GM12878 (cell line): Measurements from ENCODE around the gene NTM. TPM values are rescaled to one million over a fixed set of nuclear protein-coding genes. Genes with fewer than 3 reads are reported as not detected.

ENCODE experiments used
- ATAC-seq: fragments of 200-7000 bp; cut with Tn5 transposase; 3 replicates; pipeline ENCODE4 v1.9.1; 2020; ENCODE audit warnings: mild to moderate bottlenecking, moderate library complexity
- BruUV-seq: library from RNA; stranded (reverse); fragments of 400-500 nt; replicated peaks from 2 replicates; lab custom pipeline; 2021; lab: Mats Ljungman, UMichigan
- CTCF ChIA-PET: fragments of 300-600 bp; sonication (Branson Sonifier 250); formaldehyde crosslinking; extraction: SDS; loops from one replicate; lab custom pipeline; 2021; ENCODE audit warnings: inconsistent platforms; lab: Yijun Ruan, JAX
- POLR2A ChIA-PET: fragments of 350-600 bp; formaldehyde crosslinking; extraction: SDS; loops from one replicate; lab custom pipeline; 2021; ENCODE audit warnings: inconsistent platforms; lab: Charles Lee
- RAD21 ChIA-PET: fragments of 300-600 bp; sonication (Branson Sonifier 250); formaldehyde crosslinking; loops from one replicate; lab custom pipeline; 2023; ENCODE audit warnings: antibody characterized with exemption; ENCODE audit not compliant: unreplicated experiment; lab: Charles Lee
- SMC1A ChIA-PET: fragments of 300-600 bp; sonication (Branson Sonifier 250); formaldehyde crosslinking; loops from one replicate; lab custom pipeline; 2023; ENCODE audit not compliant: unreplicated experiment, uncharacterized antibody; lab: Charles Lee
- DNase-seq: peaks from one replicate; pipeline ENCODE4 v3.0.0-alpha.2; 2011; ENCODE audit warnings: low read depth, low spot score
- FAIRE-seq: peaks from 3 replicates; lab custom pipeline; 2011; peaks lifted over from hg19 to GRCh38; lab: Jason Lieb, UNC
- H2AFZ ChIP-seq: 2 replicates; pipeline ENCODE4 v1.6.0; 2011; ENCODE audit warnings: low read depth, low read length, control low read depth; ENCODE audit not compliant: control insufficient read depth
- H3K27ac ChIP-seq: 2 replicates; pipeline ENCODE4 v1.5.1; 2011; ENCODE audit warnings: control low read depth; ENCODE audit not compliant: control insufficient read depth, insufficient read depth
- H3K27me3 ChIP-seq, 2 experiments: replicated peaks in 1 of 2; 2 replicates each; pipeline versions ENCODE4 v1.6.0 to v1.6.1; 2011; ENCODE audit warnings: low read length in 1 of 2; ENCODE audit not compliant: control insufficient read depth in 2 of 2, insufficient read depth in 2 of 2
- H3K36me3 ChIP-seq, 2 experiments: 2 replicates each; pipeline ENCODE4 v1.5.1; 2011; ENCODE audit warnings: low read length in 1 of 2; ENCODE audit not compliant: control insufficient read depth in 2 of 2, insufficient read depth in 2 of 2
- H3K4me1 ChIP-seq: 2 replicates; pipeline ENCODE4 v1.6.1; 2011; ENCODE audit warnings: mild to moderate bottlenecking, low read length, moderate library complexity, mixed read lengths; ENCODE audit not compliant: control insufficient read depth, insufficient read depth
- H3K4me2 ChIP-seq: 2 replicates; pipeline ENCODE4 v1.6.0; 2011; ENCODE audit warnings: control low read depth; ENCODE audit not compliant: control insufficient read depth, insufficient read depth
- H3K4me3 ChIP-seq: fragments of 200-600 bp; sonication (generic); 2 replicates; pipeline ENCODE4 v1.5.1; 2016
- H3K79me2 ChIP-seq: 2 replicates; pipeline ENCODE4 v1.6.0; 2011; ENCODE audit warnings: low read length; ENCODE audit not compliant: control insufficient read depth, insufficient read depth
- H3K9ac ChIP-seq: 2 replicates; pipeline ENCODE4 v1.8.0; 2011; ENCODE audit warnings: low read length, control low read depth, mixed read lengths; ENCODE audit not compliant: control insufficient read depth, insufficient read depth
- H3K9me3 ChIP-seq: replicated peaks from 3 replicates; pipeline ENCODE4 v1.5.1; 2011; ENCODE audit warnings: mild to moderate bottlenecking, low read length; ENCODE audit not compliant: control insufficient read depth, insufficient read depth
- H4K20me1 ChIP-seq: 2 replicates; pipeline ENCODE4 v1.6.0; 2011; ENCODE audit not compliant: control insufficient read depth, insufficient read depth
- BCLAF1 ChIP-seq: fragments of 450-650 bp; IDR thresholded peaks from 2 replicates; pipeline ENCODE4 v1.6.1; 2017; ENCODE audit warnings: antibody characterized with exemption, mild to moderate bottlenecking, moderate library complexity
- CREM ChIP-seq: IDR thresholded peaks from 2 replicates; pipeline ENCODE4 v1.6.1; 2014; ENCODE audit warnings: antibody characterized with exemption, low read depth
- KDM1A ChIP-seq: fragments of 200-600 bp; sonication (generic); IDR thresholded peaks from 2 replicates; pipeline ENCODE4 v1.6.1; 2016; ENCODE audit warnings: borderline replicate concordance
- MEF2B ChIP-seq: fragments of 450-650 bp; IDR thresholded peaks from 2 replicates; pipeline ENCODE4 v1.6.1; 2018; ENCODE audit warnings: mild to moderate bottlenecking, moderate library complexity; ENCODE audit not compliant: partially characterized antibody, poor library complexity, severe bottlenecking
- POU2F2 ChIP-seq: IDR thresholded peaks from 3 replicates; pipeline ENCODE4 v1.6.1; 2011; ENCODE audit warnings: low read depth, mild to moderate bottlenecking, low read length, borderline replicate concordance
- TAF1 ChIP-seq: IDR thresholded peaks from 2 replicates; pipeline ENCODE4 v1.6.1; 2011; ENCODE audit warnings: mild to moderate bottlenecking, low read depth, low read length, borderline replicate concordance
- USF2 ChIP-seq: IDR thresholded peaks from 2 replicates; pipeline ENCODE4 v1.6.1; 2011; ENCODE audit warnings: low read depth, low read length, improper control_type of control experiment, borderline replicate concordance
- ZNF622 ChIP-seq: fragments of 450-650 bp; IDR thresholded peaks from 2 replicates; pipeline ENCODE4 v1.6.1; 2017; ENCODE audit warnings: mild to moderate bottlenecking, inconsistent platforms
- WGBS: methylation state at CpG from one replicate; pipeline ENCODE4 v1.1.6; 2016; ENCODE audit warnings: low lambda C conversion rate; ENCODE audit not compliant: insufficient replicate concordance, insufficient coverage; ENCODE audit errors: missing lambda C conversion rate; 5-methylcytosine and 5-hydroxymethylcytosine counted together
- in situ Hi-C: fragments of 300-500 bp; cut with MboI; formaldehyde crosslinking; loops from 9 replicates; pipeline ENCODE4 v1.14.3; 2018; ENCODE audit warnings: mixed read lengths
- intact Hi-C: fragments of 100-400 bp; cut with micrococcal nuclease; formaldehyde crosslinking; loops from one replicate; pipeline ENCODE4 v1.14.2; 2022; ENCODE audit not compliant: unreplicated experiment
- polyA plus RNA-seq, 11 experiments: library from polyadenylated mRNA; depleted of rRNA in 4 of 11; unstranded in 6 of 11; stranded (reverse) in 5 of 11; fragments of >200 nt; fragmentation: Nextera tagmentation in 4 of 11; fragmentation: Illumina TruSeq in 1 of 11; extraction: Ambion mirVana in 4 of 11; extraction: Trizol in 1 of 11; gene quantifications; 1 replicate in 1 of 11; 2 replicates in 10 of 11; pipeline versions ENCODE4 v1.2.1 to v1.2.3, GENCODE V29; 2011 to 2016; ENCODE audit warnings: inconsistent platforms in 2 of 11, missing spikeins in 2 of 11, low read depth in 1 of 11
- total RNA-seq, 4 experiments: library from RNA; depleted of rRNA in 3 of 4; stranded (reverse); fragments of >200 nt in 3 of 4; fragmentation: Illumina TruSeq in 1 of 4; extraction: Trizol in 1 of 4; gene quantifications; 2 replicates each; pipeline versions ENCODE4 v1.2.1 to v1.2.3, GENCODE V29; 2013 to 2021
- TF ChIP-seq, protein P1 (sequence below): fragments of 450-650 bp; IDR thresholded peaks from 2 replicates; pipeline ENCODE4 v1.6.1; 2017; ENCODE audit warnings: low read depth, mild to moderate bottlenecking, moderate library complexity

Gene NTM
- total and polyA plus RNA-seq, 10 of the 15 experiments (the other 5 are each of a cell fraction or from before 2014, with no cell fraction given): not detected

DNA sequence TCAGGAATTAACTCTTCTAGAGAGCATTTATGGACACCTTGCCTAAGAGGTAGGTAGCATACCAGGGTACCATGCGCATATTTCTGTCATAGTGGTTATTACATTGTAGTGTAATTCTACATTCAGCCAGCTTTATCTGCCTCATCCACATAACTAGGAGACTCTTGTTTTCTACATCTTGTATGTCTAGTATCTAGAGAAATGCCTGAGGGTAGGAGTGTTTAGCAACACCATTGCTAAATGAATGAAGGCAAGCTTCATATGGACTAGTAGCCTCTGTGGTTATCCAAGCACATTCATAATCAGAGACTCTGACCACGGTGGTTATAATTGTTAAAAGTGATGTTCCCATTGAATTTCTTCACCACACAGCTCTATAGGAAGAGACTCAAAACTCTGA lies 107.9 kb downstream of the NTM start:
- Histone ChIP-seq H4K20me1 (no peaks in the 10 kb centered on the region), H2AFZ (no peak overlapping the region), H3K4me1 (no peaks in the 10 kb centered on the region), H3K9ac (no peak overlapping the region), H3K27ac (no peak overlapping the region), H3K27me3 (no peaks in the 10 kb centered on the region), H3K9me3 (no peaks in the 10 kb centered on the region)
- no peak for ATAC-seq
- ChIA-PET CTCF (no interaction called here), RAD21 (no interaction called here), POLR2A (no interaction called here), SMC1A (no interaction called here)
- intact Hi-C loops (no loop called here), in situ Hi-C loops (no loop called here)
- 44% methylated on average over 2 of the region's 2 CpGs for WGBS
- BruUV-seq: no TSS peak
- no peak for DNase-seq
- FAIRE-seq: no peak
- TF ChIP-seq MEF2B: no peak
- TF ChIP-seq, all 136 proteins: peak for 0
- Histone ChIP-seq H3K4me2 (no peak overlapping the region), H3K79me2 (no peaks in the 10 kb centered on the region), H3K36me3 (no peaks in the 10 kb centered on the region), H3K4me3 (no peak overlapping the region)

DNA sequence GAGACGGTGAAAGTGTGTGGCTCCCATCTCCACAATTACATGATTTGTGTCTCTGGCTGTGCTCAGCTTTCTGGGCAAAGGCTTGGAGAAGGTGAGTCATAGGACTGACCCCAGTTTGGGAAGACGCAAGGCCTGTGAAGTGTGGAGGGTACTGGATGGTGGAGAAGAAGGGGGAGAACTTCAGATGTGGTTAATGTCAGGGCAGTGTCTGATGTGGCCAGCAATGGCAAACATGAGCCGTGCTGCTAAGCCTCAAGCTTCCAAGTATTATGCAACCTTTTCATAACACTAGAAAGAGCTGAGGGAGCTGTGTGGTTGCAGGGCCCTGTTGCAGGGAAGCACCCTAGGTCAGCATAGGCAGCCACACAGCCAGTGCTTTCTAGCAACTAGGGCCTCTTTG lies 110.9 kb downstream of the NTM start:
- Histone ChIP-seq H3K27ac (no peak overlapping the region), H2AFZ (no peak overlapping the region), H3K9ac (no peak overlapping the region), H3K4me2 (no peak overlapping the region), H3K4me1 (no peaks in the 10 kb centered on the region), H3K36me3 (no peaks in the 10 kb centered on the region), H3K4me3 (no peak overlapping the region), H4K20me1 (no peaks in the 10 kb centered on the region), H3K9me3 (no peaks in the 10 kb centered on the region), H3K79me2 (no peaks in the 10 kb centered on the region), H3K27me3 (no peaks in the 10 kb centered on the region; a peak in 1 of 4 replicates)
- FAIRE-seq: no peak
- BruUV-seq: no TSS peak
- ChIA-PET POLR2A (no interaction called here), CTCF (no interaction called here), SMC1A (no interaction called here), RAD21 (no interaction called here)
- ATAC-seq: no peak
- intact Hi-C loops (no loop called here), in situ Hi-C loops (no loop called here)
- 21% methylated on average over 3 of the region's 3 CpGs for whole genome bisulfite sequencing
- no peak for DNase-seq
- TF ChIP-seq USF2 (no peak), TAF1 (no peak), ZNF622 (no peak), KDM1A (no peak), BCLAF1 (no peak), POU2F2 (no peak), CREM (no peak)
- TF ChIP-seq, protein P1, sequence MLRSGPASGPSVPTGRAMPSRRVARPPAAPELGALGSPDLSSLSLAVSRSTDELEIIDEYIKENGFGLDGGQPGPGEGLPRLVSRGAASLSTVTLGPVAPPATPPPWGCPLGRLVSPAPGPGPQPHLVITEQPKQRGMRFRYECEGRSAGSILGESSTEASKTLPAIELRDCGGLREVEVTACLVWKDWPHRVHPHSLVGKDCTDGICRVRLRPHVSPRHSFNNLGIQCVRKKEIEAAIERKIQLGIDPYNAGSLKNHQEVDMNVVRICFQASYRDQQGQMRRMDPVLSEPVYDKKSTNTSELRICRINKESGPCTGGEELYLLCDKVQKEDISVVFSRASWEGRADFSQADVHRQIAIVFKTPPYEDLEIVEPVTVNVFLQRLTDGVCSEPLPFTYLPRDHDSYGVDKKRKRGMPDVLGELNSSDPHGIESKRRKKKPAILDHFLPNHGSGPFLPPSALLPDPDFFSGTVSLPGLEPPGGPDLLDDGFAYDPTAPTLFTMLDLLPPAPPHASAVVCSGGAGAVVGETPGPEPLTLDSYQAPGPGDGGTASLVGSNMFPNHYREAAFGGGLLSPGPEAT: no peak
